HL-60 (cell line): ENCODE measurements around the gene HARBI1.
A peak's percentile ranks its signal among the peaks of the same experiment; 100 is the strongest.

Experiments used
- DNase-seq, 2 experiments: peaks; one replicate each; pipeline ENCODE4 v3.0.0-alpha.2; 2010 to 2020; ENCODE audit warnings: low read depth in 1 of 2, low spot score in 1 of 2
- H3K27ac ChIP-seq: fragments of 250-450 bp; sonication (Bioruptor Pico); replicated peaks from 2 replicates; pipeline ENCODE4 v1.5.1; 2020; ENCODE audit warnings: mild to moderate bottlenecking, moderate library complexity
- H3K27me3 ChIP-seq: fragments of 250-450 bp; sonication (Bioruptor Pico); 2 replicates; pipeline ENCODE4 v1.5.1; 2021; ENCODE audit warnings: mild to moderate bottlenecking, moderate library complexity; ENCODE audit not compliant: insufficient read depth, poor library complexity, severe bottlenecking
- H3K4me3 ChIP-seq: replicated peaks from 2 replicates; pipeline ENCODE4 v1.5.1; 2011; ENCODE audit warnings: mild to moderate bottlenecking, control low read depth, low read length; ENCODE audit not compliant: insufficient read depth
- GABPA ChIP-seq: IDR thresholded peaks from 2 replicates; pipeline ENCODE4 v1.6.1; 2012; ENCODE audit warnings: low read depth
- POLR2AphosphoS5 ChIP-seq: IDR thresholded peaks from 2 replicates; pipeline ENCODE4 v1.6.1; 2012; ENCODE audit warnings: low read depth
- SPI1 ChIP-seq: IDR thresholded peaks from 2 replicates; pipeline ENCODE4 v1.6.1; 2012; ENCODE audit warnings: low read depth, mild to moderate bottlenecking, borderline replicate concordance
- TF ChIP-seq, protein P1 (sequence below): IDR thresholded peaks from one replicate; pipeline ENCODE4 v1.5.1; 2011; ENCODE audit warnings: low read length, control low read depth, inconsistent platforms; ENCODE audit not compliant: insufficient read depth
- TF ChIP-seq, protein P2 (sequence below): IDR thresholded peaks from 2 replicates; pipeline ENCODE4 v1.6.1; 2012; ENCODE audit warnings: low read depth; ENCODE audit not compliant: insufficient replicate concordance

The HARBI1 gene

DNA sequence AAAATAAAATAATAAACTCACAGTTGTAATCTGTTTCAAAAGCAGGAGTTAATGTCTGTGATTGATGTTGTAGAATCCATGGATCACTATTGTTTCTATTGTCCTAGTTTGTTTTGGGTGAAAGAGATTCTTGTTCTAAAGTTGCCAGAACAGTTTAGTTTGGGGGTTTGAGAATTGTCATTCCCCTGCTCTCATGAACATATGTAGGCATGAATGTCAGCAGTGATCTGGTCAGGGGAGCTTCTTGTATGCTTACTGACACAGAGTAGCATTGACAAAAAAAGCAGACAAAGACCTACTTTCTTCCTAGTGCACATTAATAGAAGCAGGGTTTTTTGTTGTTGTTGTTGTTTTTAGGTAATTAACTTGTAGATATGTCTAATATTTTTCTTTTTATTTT is 44.8 kb upstream of the HARBI1 start:
- Histone ChIP-seq H3K4me3 (no peak overlapping the region), H3K27me3 (no peaks in the 10 kb centered on the region), H3K27ac (peak overlapping the region; percentile 33)
- no peak for DNase-seq
- TF ChIP-seq POLR2AphosphoS5 (no peak), GABPA (no peak), SPI1 (no peak)
- TF ChIP-seq, protein P1, sequence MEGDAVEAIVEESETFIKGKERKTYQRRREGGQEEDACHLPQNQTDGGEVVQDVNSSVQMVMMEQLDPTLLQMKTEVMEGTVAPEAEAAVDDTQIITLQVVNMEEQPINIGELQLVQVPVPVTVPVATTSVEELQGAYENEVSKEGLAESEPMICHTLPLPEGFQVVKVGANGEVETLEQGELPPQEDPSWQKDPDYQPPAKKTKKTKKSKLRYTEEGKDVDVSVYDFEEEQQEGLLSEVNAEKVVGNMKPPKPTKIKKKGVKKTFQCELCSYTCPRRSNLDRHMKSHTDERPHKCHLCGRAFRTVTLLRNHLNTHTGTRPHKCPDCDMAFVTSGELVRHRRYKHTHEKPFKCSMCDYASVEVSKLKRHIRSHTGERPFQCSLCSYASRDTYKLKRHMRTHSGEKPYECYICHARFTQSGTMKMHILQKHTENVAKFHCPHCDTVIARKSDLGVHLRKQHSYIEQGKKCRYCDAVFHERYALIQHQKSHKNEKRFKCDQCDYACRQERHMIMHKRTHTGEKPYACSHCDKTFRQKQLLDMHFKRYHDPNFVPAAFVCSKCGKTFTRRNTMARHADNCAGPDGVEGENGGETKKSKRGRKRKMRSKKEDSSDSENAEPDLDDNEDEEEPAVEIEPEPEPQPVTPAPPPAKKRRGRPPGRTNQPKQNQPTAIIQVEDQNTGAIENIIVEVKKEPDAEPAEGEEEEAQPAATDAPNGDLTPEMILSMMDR, result no peak
- TF ChIP-seq, protein P2, sequence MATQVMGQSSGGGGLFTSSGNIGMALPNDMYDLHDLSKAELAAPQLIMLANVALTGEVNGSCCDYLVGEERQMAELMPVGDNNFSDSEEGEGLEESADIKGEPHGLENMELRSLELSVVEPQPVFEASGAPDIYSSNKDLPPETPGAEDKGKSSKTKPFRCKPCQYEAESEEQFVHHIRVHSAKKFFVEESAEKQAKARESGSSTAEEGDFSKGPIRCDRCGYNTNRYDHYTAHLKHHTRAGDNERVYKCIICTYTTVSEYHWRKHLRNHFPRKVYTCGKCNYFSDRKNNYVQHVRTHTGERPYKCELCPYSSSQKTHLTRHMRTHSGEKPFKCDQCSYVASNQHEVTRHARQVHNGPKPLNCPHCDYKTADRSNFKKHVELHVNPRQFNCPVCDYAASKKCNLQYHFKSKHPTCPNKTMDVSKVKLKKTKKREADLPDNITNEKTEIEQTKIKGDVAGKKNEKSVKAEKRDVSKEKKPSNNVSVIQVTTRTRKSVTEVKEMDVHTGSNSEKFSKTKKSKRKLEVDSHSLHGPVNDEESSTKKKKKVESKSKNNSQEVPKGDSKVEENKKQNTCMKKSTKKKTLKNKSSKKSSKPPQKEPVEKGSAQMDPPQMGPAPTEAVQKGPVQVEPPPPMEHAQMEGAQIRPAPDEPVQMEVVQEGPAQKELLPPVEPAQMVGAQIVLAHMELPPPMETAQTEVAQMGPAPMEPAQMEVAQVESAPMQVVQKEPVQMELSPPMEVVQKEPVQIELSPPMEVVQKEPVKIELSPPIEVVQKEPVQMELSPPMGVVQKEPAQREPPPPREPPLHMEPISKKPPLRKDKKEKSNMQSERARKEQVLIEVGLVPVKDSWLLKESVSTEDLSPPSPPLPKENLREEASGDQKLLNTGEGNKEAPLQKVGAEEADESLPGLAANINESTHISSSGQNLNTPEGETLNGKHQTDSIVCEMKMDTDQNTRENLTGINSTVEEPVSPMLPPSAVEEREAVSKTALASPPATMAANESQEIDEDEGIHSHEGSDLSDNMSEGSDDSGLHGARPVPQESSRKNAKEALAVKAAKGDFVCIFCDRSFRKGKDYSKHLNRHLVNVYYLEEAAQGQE, result no peak

DNA sequence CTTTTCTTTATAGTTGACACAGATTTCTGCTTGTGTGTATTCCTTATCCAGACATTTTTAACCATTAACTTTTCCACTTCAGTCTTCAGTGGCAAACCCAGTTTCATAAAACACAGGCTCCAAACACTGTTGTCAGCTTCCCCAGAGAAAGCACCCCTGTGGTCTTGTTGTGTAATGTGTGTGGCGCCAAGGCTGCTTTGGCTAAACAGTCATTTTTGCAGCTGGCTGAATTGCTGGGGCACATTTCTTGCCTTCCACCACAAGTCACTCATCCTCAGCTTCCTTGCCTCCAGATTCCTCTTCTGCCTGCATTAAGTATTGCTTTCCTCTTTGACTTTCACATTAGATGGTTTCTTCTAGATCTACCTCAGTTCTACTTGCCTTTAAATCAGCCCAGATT is 42.9 kb upstream of the HARBI1 start:
- H3K27me3 ChIP-seq, result no peaks in the 10 kb centered on the region
- TF ChIP-seq SPI1 (no peak; the same call in 1 of the 2 replicates), GABPA (no peak), POLR2AphosphoS5 (peak; percentile 97)
- DNase-seq, result peak; percentile 80 to 97
- H3K4me3 ChIP-seq, result no peak overlapping the region
- peak overlapping the region; percentile 92 for H3K27ac ChIP-seq

DNA sequence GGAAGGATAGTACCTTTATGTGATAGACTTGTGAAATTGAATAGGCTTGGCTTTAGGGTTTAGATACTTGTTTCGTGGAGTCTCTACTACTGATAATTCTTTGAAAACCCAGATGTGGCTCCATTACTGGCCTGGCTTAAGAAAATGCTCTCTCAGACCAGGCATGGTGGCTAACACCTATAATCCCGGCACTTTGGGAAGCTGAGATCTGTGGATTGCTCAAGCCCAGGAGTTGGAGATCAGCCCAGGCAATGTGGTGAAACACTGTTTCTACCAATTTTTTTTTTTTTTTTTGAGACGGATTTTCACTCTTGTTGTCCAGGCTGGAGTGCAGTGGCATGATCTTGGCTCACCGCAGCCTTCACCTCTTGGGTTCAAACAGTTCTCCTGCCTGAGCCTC is 41.2 kb upstream of the HARBI1 start:
- peak in 1 of 2 experiments; percentile 42 for DNase-seq
- TF ChIP-seq, protein P2, result no peak
- TF ChIP-seq GABPA, result no peak
- TF ChIP-seq, protein P1, result no peak
- TF ChIP-seq POLR2AphosphoS5, result no peak
- TF ChIP-seq SPI1, result no peak
- Histone ChIP-seq H3K4me3 (no peak overlapping the region), H3K27ac (peak overlapping the region; percentile 92), H3K27me3 (no peaks in the 10 kb centered on the region)

DNA sequence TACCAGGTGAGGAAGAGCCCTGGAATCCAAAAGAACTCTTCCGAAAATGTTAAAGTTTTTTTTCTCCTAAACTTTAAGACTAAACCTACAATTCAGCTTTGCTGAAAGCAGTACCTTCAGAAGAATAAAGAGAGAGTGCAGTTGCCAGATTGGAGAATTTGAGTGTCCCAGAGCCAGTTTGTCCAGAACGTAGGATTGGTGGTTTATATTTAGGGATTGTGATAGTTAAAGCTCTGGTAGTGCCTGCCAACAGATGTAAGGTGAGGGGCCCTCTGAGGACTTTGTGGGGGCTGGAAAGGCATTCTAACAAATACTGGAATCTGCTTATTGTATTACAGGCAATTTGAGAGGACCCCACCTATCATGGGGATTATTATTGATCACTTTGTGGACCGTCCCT is 40.2 kb upstream of the HARBI1 start:
- no peak for DNase-seq
- Histone ChIP-seq H3K27me3 (no peaks in the 10 kb centered on the region), H3K4me3 (no peak overlapping the region), H3K27ac (peak overlapping the region; percentile 37; the same call in 1 of the 2 replicates)
- TF ChIP-seq GABPA (no peak), SPI1 (no peak), POLR2AphosphoS5 (no peak)
- TF ChIP-seq, protein P2, result no peak
- TF ChIP-seq, protein P1, result no peak
